Progenitor cell of endocrine pancreas (in vitro differentiated cells): ENCODE measurements around the gene SATB2. TPM values are rescaled to one million over a fixed set of nuclear protein-coding genes. Genes with fewer than 3 reads are reported as not detected.

Experiments
- DNase-seq: peaks from one replicate; pipeline ENCODE4 v3.0.0; 2021; ENCODE audit warnings: low spot score; ENCODE audit not compliant: unreplicated experiment
- H3K27ac Mint-ChIP-seq: 2 replicates; pipeline ENCODE4 v1.8.0; 2021; ENCODE audit warnings: mild to moderate bottlenecking, moderate library complexity, mixed read lengths
- H3K27me3 Mint-ChIP-seq: 2 replicates; pipeline ENCODE4 v1.8.0; 2021; ENCODE audit warnings: mixed read lengths
- H3K36me3 Mint-ChIP-seq: 2 replicates; pipeline ENCODE4 v1.8.0; 2022; ENCODE audit warnings: mixed read lengths; ENCODE audit not compliant: insufficient read depth
- H3K4me1 Mint-ChIP-seq: 2 replicates; pipeline ENCODE4 v1.8.0; 2021; ENCODE audit warnings: low read depth, mixed read lengths
- H3K4me3 Mint-ChIP-seq: 2 replicates; pipeline ENCODE4 v1.8.0; 2021; ENCODE audit warnings: low read depth, mild to moderate bottlenecking, moderate library complexity, mixed read lengths
- H3K9me3 Mint-ChIP-seq: 2 replicates; pipeline ENCODE4 v1.8.0; 2021; ENCODE audit warnings: low read depth, mixed read lengths
- CTCF ChIP-seq: fragments of 200-600 bp; sonication (generic); IDR thresholded peaks from one replicate; pipeline ENCODE4 v1.5.0; 2021; ENCODE audit warnings: antibody characterized with exemption, mild to moderate bottlenecking; ENCODE audit not compliant: unreplicated experiment
- total RNA-seq: library from RNA; stranded (reverse); gene quantifications from 2 replicates; pipeline ENCODE4 v1.2.1, GENCODE V29; 2021

SATB2 gene
- total RNA-seq, 1 donor from 2014 or later, result 4.4 TPM

- Mint-ChIP-seq H3K4me1 (no peaks in the 10 kb centered on the region), H3K27ac (no peak overlapping the region), H3K27me3 (no peaks in the 10 kb centered on the region), H3K9me3 (no peaks in the 10 kb centered on the region), H3K36me3 (no peaks in the 10 kb centered on the region), H3K4me3 (no peak overlapping the region)
- DNase-seq, result no peak
- TF ChIP-seq CTCF, result no peak
These were observed 116.6 kb downstream of the SATB2 start for GRCh38 chr2:199341123-199341522.

GRCh38 chr2:199339891-199340605 lies 117.7 kb downstream of the SATB2 start:
- Mint-ChIP-seq H3K27ac (no peak overlapping the region), H3K4me1 (no peaks in the 10 kb centered on the region), H3K27me3 (no peaks in the 10 kb centered on the region), H3K4me3 (no peak overlapping the region), H3K36me3 (no peaks in the 10 kb centered on the region), H3K9me3 (no peaks in the 10 kb centered on the region)
- no peak for DNase-seq
- no peak for TF ChIP-seq CTCF

GRCh38 chr2:199336546-199336945 lies 121.2 kb downstream of the SATB2 start:
- no peak for DNase-seq
- Mint-ChIP-seq H3K4me1 (no peaks in the 10 kb centered on the region), H3K4me3 (no peak overlapping the region), H3K27me3 (no peaks in the 10 kb centered on the region), H3K36me3 (no peaks in the 10 kb centered on the region), H3K9me3 (no peaks in the 10 kb centered on the region), H3K27ac (no peak overlapping the region)
- TF ChIP-seq CTCF, result no peak

- DNase-seq, result no peak
- no peak for TF ChIP-seq CTCF
- Mint-ChIP-seq H3K36me3 (no peaks in the 10 kb centered on the region), H3K27me3 (no peaks in the 10 kb centered on the region), H3K4me3 (no peak overlapping the region), H3K27ac (no peak overlapping the region), H3K4me1 (no peaks in the 10 kb centered on the region), H3K9me3 (no peaks in the 10 kb centered on the region)
These were observed 122.2 kb downstream of the SATB2 start for GRCh38 chr2:199335502-199335901.

- Mint-ChIP-seq H3K27ac (no peak overlapping the region), H3K4me3 (no peak overlapping the region), H3K4me1 (no peaks in the 10 kb centered on the region), H3K36me3 (no peaks in the 10 kb centered on the region), H3K9me3 (no peaks in the 10 kb centered on the region), H3K27me3 (no peaks in the 10 kb centered on the region)
- no peak for TF ChIP-seq CTCF
- no peak for DNase-seq
These were observed 128.3 kb downstream of the SATB2 start for GRCh38 chr2:199329466-199329865.
